Fibroblast of lung (primary cell): ENCODE data around the gene TRIM26. TPM values are rescaled to one million over a fixed set of nuclear protein-coding genes. Genes with fewer than 3 reads are reported as not detected.
"Not testable (repeated sequence)": the region's sequence is repeated elsewhere in the genome, so short reads cannot be mapped to it uniquely, and the experiment has no call there.

ENCODE experiments used
- DNase-seq, 2 donors: peaks; one replicate each; pipeline versions ENCODE4 v3.0.0 to v3.0.0-alpha.2; 2010; ENCODE audit warnings: low read depth in 2 of 2
- H2AFZ ChIP-seq: 2 replicates; pipeline ENCODE4 v1.5.1; 2012; ENCODE audit warnings: low read length, control low read depth, inconsistent platforms
- H3K27ac ChIP-seq: 2 replicates; pipeline ENCODE4 v1.5.1; 2011; ENCODE audit warnings: low read length, control low read depth; ENCODE audit not compliant: insufficient read depth
- H3K27me3 ChIP-seq: 2 replicates; pipeline ENCODE4 v1.5.1; 2011; ENCODE audit warnings: mild to moderate bottlenecking, low read length; ENCODE audit not compliant: control insufficient read depth, insufficient read depth
- H3K36me3 ChIP-seq: 2 replicates; pipeline ENCODE4 v1.5.1; 2011; ENCODE audit warnings: low read length; ENCODE audit not compliant: control insufficient read depth, insufficient read depth
- H3K4me1 ChIP-seq: 2 replicates; pipeline ENCODE4 v1.5.1; 2011; ENCODE audit warnings: low read length; ENCODE audit not compliant: control insufficient read depth, insufficient read depth; ENCODE audit errors: extremely low read depth
- H3K4me2 ChIP-seq: 2 replicates; pipeline ENCODE4 v1.5.1; 2011; ENCODE audit warnings: low read length, control low read depth; ENCODE audit not compliant: insufficient read depth; ENCODE audit errors: extremely low read depth
- H3K4me3 ChIP-seq, 4 experiments: fragments of 200-600 bp in 1 of 4; sonication (generic) in 1 of 4; replicated peaks in 1 of 4; 2 replicates each; pipeline ENCODE4 v1.5.1; 2011 to 2016; ENCODE audit warnings: low read length in 4 of 4, low read depth in 3 of 4, mild to moderate bottlenecking in 3 of 4, control low read depth in 2 of 4, inconsistent platforms in 1 of 4, mixed read lengths in 1 of 4; ENCODE audit not compliant: insufficient read depth in 1 of 4; ENCODE audit errors: control extremely low read depth in 1 of 4
- H3K79me2 ChIP-seq: 2 replicates; pipeline ENCODE4 v1.5.1; 2012; ENCODE audit warnings: mild to moderate bottlenecking, low read length, inconsistent platforms; ENCODE audit not compliant: control insufficient read depth, insufficient read depth
- H3K9ac ChIP-seq: 2 replicates; pipeline ENCODE4 v1.5.1; 2011; ENCODE audit warnings: mild to moderate bottlenecking, low read length, control low read depth; ENCODE audit not compliant: insufficient read depth
- H3K9me3 ChIP-seq: 2 replicates; pipeline ENCODE4 v1.5.1; 2012; ENCODE audit warnings: low read depth, low read length; ENCODE audit not compliant: control insufficient read depth, insufficient read depth
- H4K20me1 ChIP-seq: 2 replicates; pipeline ENCODE4 v1.5.1; 2011; ENCODE audit warnings: low read length; ENCODE audit not compliant: control insufficient read depth, insufficient read depth; ENCODE audit errors: extremely low read depth
- EZH2 ChIP-seq: IDR thresholded peaks from 2 replicates; pipeline ENCODE4 v1.5.1; 2012; ENCODE audit warnings: low read length, control low read depth, mild to moderate bottlenecking; ENCODE audit errors: missing control alignments
- polyA plus RNA-seq, 2 donors: library from polyadenylated mRNA; depleted of rRNA in 1 of 2; stranded (reverse) in 1 of 2; unstranded in 1 of 2; fragments of >200 nt; gene quantifications; 2 replicates each; pipeline ENCODE4 v1.2.1, GENCODE V29; 2011 to 2012; ENCODE audit warnings: missing spikeins in 1 of 2
- total RNA-seq: library from RNA; depleted of rRNA; stranded (reverse); fragments of >200 nt; gene quantifications from 2 replicates; pipeline ENCODE4 v1.2.1, GENCODE V29; 2014
- TF ChIP-seq, protein P1 (sequence below), 2 donors: IDR thresholded peaks in 1 of 2; conservative IDR thresholded peaks in 1 of 2; 1 replicate in 1 of 2; 2 replicates in 1 of 2; pipeline ENCODE4 v1.5.1; 2011 to 2012; ENCODE audit warnings: low read length in 2 of 2, control low read depth in 1 of 2, inconsistent platforms in 1 of 2, low read depth in 1 of 2, mild to moderate bottlenecking in 1 of 2

TRIM26 gene
- total and polyA plus RNA-seq, 2 donors (not counting 1 experiment from before 2014, with no cell fraction given) = 18.8 to 22.5 TPM

DNA sequence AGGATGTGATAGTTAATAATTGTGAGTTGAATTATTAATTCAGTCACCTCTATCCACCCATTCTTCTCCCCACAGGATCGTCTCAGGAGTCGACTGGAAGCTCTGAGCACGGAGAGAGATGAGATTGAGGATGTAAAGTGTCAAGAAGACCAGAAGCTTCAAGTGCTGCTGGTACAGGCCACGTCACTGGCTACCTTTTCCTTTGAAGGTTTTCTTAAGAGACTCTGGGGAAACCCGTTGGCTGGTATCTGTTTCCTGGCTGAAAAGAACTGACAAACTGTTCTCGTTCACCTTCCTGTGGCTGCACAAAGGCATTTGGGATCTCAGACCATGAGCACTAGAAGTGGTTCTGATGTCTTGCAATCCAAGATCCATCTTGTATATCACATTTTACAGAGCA, 46.1 kb downstream of the TRIM26 start:
- Histone ChIP-seq H3K36me3 (no peaks in the 10 kb centered on the region), H4K20me1 (no peaks in the 10 kb centered on the region), H3K4me3 (no peak overlapping the region), H3K9me3 (no peaks in the 10 kb centered on the region), H3K27ac (no peak overlapping the region), H2AFZ (no peak overlapping the region), H3K27me3 (peaks cover 37% of the 10 kb centered on the region), H3K4me1 (no peaks in the 10 kb centered on the region), H3K9ac (no peak overlapping the region), H3K4me2 (no peak overlapping the region), H3K79me2 (no peaks in the 10 kb centered on the region)
- DNase-seq = no peak
- TF ChIP-seq, protein P1, sequence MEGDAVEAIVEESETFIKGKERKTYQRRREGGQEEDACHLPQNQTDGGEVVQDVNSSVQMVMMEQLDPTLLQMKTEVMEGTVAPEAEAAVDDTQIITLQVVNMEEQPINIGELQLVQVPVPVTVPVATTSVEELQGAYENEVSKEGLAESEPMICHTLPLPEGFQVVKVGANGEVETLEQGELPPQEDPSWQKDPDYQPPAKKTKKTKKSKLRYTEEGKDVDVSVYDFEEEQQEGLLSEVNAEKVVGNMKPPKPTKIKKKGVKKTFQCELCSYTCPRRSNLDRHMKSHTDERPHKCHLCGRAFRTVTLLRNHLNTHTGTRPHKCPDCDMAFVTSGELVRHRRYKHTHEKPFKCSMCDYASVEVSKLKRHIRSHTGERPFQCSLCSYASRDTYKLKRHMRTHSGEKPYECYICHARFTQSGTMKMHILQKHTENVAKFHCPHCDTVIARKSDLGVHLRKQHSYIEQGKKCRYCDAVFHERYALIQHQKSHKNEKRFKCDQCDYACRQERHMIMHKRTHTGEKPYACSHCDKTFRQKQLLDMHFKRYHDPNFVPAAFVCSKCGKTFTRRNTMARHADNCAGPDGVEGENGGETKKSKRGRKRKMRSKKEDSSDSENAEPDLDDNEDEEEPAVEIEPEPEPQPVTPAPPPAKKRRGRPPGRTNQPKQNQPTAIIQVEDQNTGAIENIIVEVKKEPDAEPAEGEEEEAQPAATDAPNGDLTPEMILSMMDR (conservative IDR thresholded peaks at IDR 0.05 in 1 of 2, IDR thresholded peaks at IDR 0.05 in 1 of 2; ENCODE audit: low read depth in 1 of 2, low read length in 2 of 2) = no peak

DNA sequence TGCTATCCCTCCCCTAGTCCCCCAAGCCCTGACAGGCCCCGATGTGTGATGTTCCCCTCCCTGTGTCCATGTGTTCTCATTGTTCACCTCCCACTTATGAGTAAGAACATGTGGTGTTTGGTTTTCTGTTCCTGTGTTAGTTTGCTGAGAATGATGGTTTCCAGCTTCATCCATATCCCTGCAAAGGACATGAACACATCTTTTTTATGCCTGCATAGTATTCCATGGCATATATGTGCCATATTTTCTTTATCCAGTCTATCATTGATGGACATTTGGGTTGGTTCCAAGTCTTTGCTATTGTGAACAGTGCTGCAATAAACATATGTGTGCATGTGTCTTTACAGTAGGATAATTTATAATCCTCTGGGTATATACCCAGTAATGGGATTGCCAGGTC, 48.0 kb downstream of the TRIM26 start:
- not testable (repeated sequence) for H3K27ac ChIP-seq, H3K9me3 ChIP-seq, H2AFZ ChIP-seq, H3K4me1 ChIP-seq, DNase-seq, H4K20me1 ChIP-seq, H3K79me2 ChIP-seq, H3K4me3 ChIP-seq, H3K4me2 ChIP-seq, H3K36me3 ChIP-seq, H3K9ac ChIP-seq
- H3K27me3 ChIP-seq = peaks cover 19% of the 10 kb centered on the region

DNA sequence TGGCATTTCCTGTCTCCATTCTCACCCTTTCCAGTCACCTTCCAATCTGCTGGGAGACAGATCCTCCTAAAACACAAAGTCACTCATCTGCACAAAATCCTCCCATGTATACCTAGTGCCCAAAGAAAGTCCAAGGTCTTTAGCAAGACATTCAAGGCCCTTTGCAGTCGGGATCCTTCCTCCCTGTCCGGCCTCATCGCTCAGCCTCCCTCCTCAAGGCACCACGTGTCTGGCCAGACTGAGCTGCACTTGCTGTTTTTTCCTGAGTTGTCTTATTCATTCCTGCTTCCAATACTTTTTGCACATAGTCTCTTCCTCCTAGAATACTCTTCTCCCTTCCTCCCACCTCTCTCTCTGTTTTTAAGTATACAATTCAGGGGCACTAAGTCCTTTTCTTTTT, 48.5 kb downstream of the TRIM26 start:
- Histone ChIP-seq H3K27ac (no peak overlapping the region), H4K20me1 (no peaks in the 10 kb centered on the region), H2AFZ (no peak overlapping the region), H3K4me1 (no peaks in the 10 kb centered on the region), H3K9ac (no peak overlapping the region), H3K4me3 (no peak overlapping the region), H3K36me3 (no peaks in the 10 kb centered on the region), H3K79me2 (no peaks in the 10 kb centered on the region), H3K9me3 (no peaks in the 10 kb centered on the region), H3K27me3 (peaks cover 19% of the 10 kb centered on the region), H3K4me2 (no peak overlapping the region)
- no peak for DNase-seq
- no peak for TF ChIP-seq EZH2
- TF ChIP-seq, protein P1 (conservative IDR thresholded peaks at IDR 0.05 in 1 of 2, IDR thresholded peaks at IDR 0.05 in 1 of 2; ENCODE audit: low read depth in 1 of 2, low read length in 2 of 2) = no peak
